ENCODE measurements around the gene TSNAXIP1.

DNA sequence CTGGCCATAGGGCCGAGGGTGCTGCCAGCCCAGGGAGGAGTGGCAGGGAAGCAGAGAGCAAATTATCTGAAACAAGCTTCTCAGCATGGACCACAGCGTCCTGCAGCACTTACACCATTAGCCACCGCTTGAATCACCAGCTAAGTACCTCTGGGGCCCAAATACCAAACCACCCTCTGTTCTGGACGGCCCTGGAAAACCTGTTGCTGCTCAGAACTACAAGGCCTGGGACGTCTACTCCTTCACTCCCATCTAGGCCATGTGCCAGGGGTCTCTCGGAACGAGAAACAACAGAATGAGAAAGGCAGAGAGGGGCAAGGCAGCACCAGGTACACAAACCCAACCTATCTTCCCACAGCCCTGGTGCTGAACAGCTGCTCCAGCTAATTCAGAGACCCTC lies 47.7 kb upstream of the TSNAXIP1 start:
- TF ChIP-seq POLR2AphosphoS5 (IDR thresholded peaks at IDR 0.05; ENCODE audit: low read depth, low read length) (no peak), TAF1 (IDR thresholded peaks at IDR 0.05; ENCODE audit: low read depth, low read length) (no peak), POLR2A (IDR thresholded peaks at IDR 0.05; ENCODE audit: low read depth, low read length) (no peak), SPI1 (IDR thresholded peaks at IDR 0.05; ENCODE audit: low read depth, low read length) (no peak), POU2F2 (IDR thresholded peaks at IDR 0.05; ENCODE audit: low read depth, low read length) (no peak)

Data from GM12891 (cell line).